ENCODE data around the gene DNAJC1.

DNA sequence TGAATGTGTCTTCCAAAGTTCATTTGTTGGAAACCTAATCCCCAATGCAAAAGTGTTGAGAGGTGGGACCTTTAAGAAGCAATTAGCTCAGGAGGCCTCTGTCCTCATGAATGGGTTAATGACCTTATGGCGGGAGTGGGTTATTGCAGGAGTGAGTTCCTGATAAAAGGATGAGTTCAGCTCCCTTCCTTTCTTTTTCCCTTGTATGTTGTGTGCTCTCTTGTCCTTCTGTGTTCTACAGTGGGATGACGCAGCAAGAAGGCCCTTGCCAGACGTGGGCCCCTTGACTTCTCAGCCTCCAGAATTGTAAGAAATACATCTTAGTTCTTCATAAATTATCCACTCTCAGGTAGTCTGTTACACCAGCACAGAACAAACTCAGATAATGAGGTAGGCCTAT lies 206.0 kb downstream of the DNAJC1 start:
- TF ChIP-seq RAD21 (IDR thresholded peaks at IDR 0.05; ENCODE audit: insufficient read depth, low read depth, low read length), result no peak
- TF ChIP-seq CTCF (IDR thresholded peaks at IDR 0.05 in 2 of 3, conservative IDR thresholded peaks at IDR 0.05 in 1 of 3; ENCODE audit: control insufficient read depth in 2 of 3, extremely low read depth in 1 of 3, insufficient read depth in 1 of 3, low read depth in 3 of 3, low read length in 3 of 3), result no peak
- no peak for TF ChIP-seq ZNF384 (IDR thresholded peaks at IDR 0.05; ENCODE audit: borderline replicate concordance, low read depth, low read length)
- TF ChIP-seq EED (IDR thresholded peaks at IDR 0.05; ENCODE audit: low read depth), result no peak
- no peak for TF ChIP-seq HCFC1 (IDR thresholded peaks at IDR 0.05; ENCODE audit: low read length)
- no peak for TF ChIP-seq FOS (IDR thresholded peaks at IDR 0.05; ENCODE audit: borderline replicate concordance, extremely low read depth, insufficient read length)
- TF ChIP-seq E2F8 (IDR thresholded peaks at IDR 0.05; ENCODE audit: low read depth, partially characterized antibody), result no peak
- no peak for TF ChIP-seq ZNF24 (IDR thresholded peaks at IDR 0.05)
- no peak for TF ChIP-seq CEBPB (IDR thresholded peaks at IDR 0.05; ENCODE audit: borderline replicate concordance in 1 of 2, low read depth in 2 of 2, low read length in 2 of 2)
- no peak for TF ChIP-seq POLR2AphosphoS5 (IDR thresholded peaks at IDR 0.05; ENCODE audit: low read length)
- TF ChIP-seq EZH2 (IDR thresholded peaks at IDR 0.05; ENCODE audit: borderline replicate concordance, control insufficient read depth, low read depth, low read length), result no peak
- TF ChIP-seq CBFB (IDR thresholded peaks at IDR 0.05; ENCODE audit: low read depth), result no peak

Data from GM12878 (cell line).